ENCODE measurements around the gene FAM50B.

DNA sequence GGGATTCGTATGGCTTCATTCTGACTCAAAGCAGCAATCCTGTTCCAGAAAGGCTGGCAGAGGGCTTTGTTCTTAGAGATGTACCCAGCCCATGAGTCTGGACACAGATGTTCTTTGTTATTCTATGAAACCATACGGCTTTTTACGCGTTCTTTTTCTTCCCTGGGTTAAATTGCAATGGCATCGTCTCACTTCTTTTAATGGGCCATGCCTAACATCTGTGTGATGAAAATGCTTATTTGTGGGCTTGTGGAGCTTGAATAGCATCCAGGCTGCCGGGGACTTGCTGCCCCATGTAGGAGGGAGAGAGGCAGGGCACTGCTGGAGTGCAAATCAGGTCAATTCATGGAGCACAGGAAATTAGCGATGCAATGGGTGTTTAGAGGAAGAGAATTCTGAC, 19.4 kb downstream of the FAM50B start:
- TF ChIP-seq CTCF (IDR thresholded peaks at IDR 0.05 in 8 of 11, conservative IDR thresholded peaks at IDR 0.05 in 3 of 11) = no peak
- no peak for TF ChIP-seq POLR2AphosphoS5 (IDR thresholded peaks at IDR 0.05)

Data from spleen (tissue), 7 donors.